Liver (tissue), 9 donors: ENCODE data around the gene ACCSL. TPM values are rescaled to one million over a fixed set of nuclear protein-coding genes. Genes with fewer than 3 reads are reported as not detected.

Source experiments
- DNase-seq: peaks from one replicate; pipeline ENCODE4 v3.0.0-alpha.2; 2017; ENCODE audit warnings: low spot score
- H3K27ac ChIP-seq, 2 donors: one replicate each; pipeline ENCODE4 v1.7.0; 2013; ENCODE audit warnings: inconsistent platforms in 2 of 2, low read length in 2 of 2, control low read depth in 1 of 2, low read depth in 1 of 2, mild to moderate bottlenecking in 1 of 2
- H3K27me3 ChIP-seq, 4 donors: one replicate each; pipeline versions ENCODE4 v1.6.1 to v1.7.0; 2013; ENCODE audit warnings: low read length in 3 of 4, inconsistent platforms in 1 of 4, mild to moderate bottlenecking in 1 of 4, moderate library complexity in 1 of 4; ENCODE audit not compliant: control insufficient read depth in 4 of 4, insufficient read depth in 4 of 4
- H3K36me3 ChIP-seq, 4 donors: one replicate each; pipeline versions ENCODE4 v1.6.1 to v1.7.0; 2013; ENCODE audit warnings: low read length in 3 of 4, mild to moderate bottlenecking in 3 of 4, low read depth in 1 of 4, moderate library complexity in 1 of 4; ENCODE audit not compliant: control insufficient read depth in 4 of 4, insufficient read depth in 3 of 4
- H3K4me1 ChIP-seq, 4 donors: one replicate each; pipeline versions ENCODE4 v1.6.1 to v1.7.0; 2013; ENCODE audit warnings: low read length in 3 of 4, mild to moderate bottlenecking in 3 of 4, moderate library complexity in 1 of 4; ENCODE audit not compliant: control insufficient read depth in 4 of 4, insufficient read depth in 4 of 4
- H3K4me3 ChIP-seq, 3 donors: one replicate each; pipeline versions ENCODE4 v1.6.1 to v1.7.0; 2013; ENCODE audit warnings: low read length in 3 of 3, control low read depth in 1 of 3, low read depth in 1 of 3, mild to moderate bottlenecking in 1 of 3
- H3K9ac ChIP-seq, 2 donors: one replicate each; pipeline ENCODE4 v1.7.0; 2013; ENCODE audit warnings: low read length in 2 of 2, mild to moderate bottlenecking in 2 of 2, moderate library complexity in 2 of 2, control low read depth in 1 of 2, low read depth in 1 of 2
- H3K9me3 ChIP-seq, 4 donors: one replicate each; pipeline versions ENCODE4 v1.6.1 to v1.7.0; 2013; ENCODE audit warnings: low read length in 3 of 4; ENCODE audit not compliant: control insufficient read depth in 4 of 4
- EGR1 ChIP-seq, 2 donors: IDR thresholded peaks; 2 replicates each; pipeline ENCODE4 v1.6.1; 2016 to 2018; ENCODE audit warnings: antibody characterized with exemption in 2 of 2, low read depth in 2 of 2
- FOXA1 ChIP-seq: IDR thresholded peaks from 2 replicates; pipeline ENCODE4 v1.6.1; 2016; ENCODE audit warnings: antibody characterized with exemption
- FOXA2 ChIP-seq: IDR thresholded peaks from 2 replicates; pipeline ENCODE4 v1.6.1; 2016; ENCODE audit warnings: antibody characterized with exemption
- GABPA ChIP-seq, 2 donors: IDR thresholded peaks in 1 of 2; conservative IDR thresholded peaks in 1 of 2; 2 replicates each; pipeline ENCODE4 v1.6.1; 2016; ENCODE audit warnings: antibody characterized with exemption in 2 of 2, mild to moderate bottlenecking in 1 of 2, moderate library complexity in 1 of 2
- HNF4A ChIP-seq, 2 donors: conservative IDR thresholded peaks; 2 replicates each; pipeline ENCODE4 v1.6.1; 2016; ENCODE audit warnings: antibody characterized with exemption in 2 of 2, mild to moderate bottlenecking in 2 of 2
- HNF4G ChIP-seq: IDR thresholded peaks from 2 replicates; pipeline ENCODE4 v1.6.1; 2016; ENCODE audit warnings: antibody characterized with exemption
- JUND ChIP-seq, 2 donors: IDR thresholded peaks; 2 replicates each; pipeline ENCODE4 v1.6.1; 2016; ENCODE audit warnings: antibody characterized with exemption in 2 of 2
- MAX ChIP-seq: IDR thresholded peaks from 2 replicates; pipeline ENCODE4 v1.6.1; 2016; ENCODE audit warnings: antibody characterized with exemption
- NR2F2 ChIP-seq: IDR thresholded peaks from 2 replicates; pipeline ENCODE4 v1.6.1; 2016; ENCODE audit warnings: antibody characterized with exemption
- RAD21 ChIP-seq, 2 donors: IDR thresholded peaks; 2 replicates each; pipeline ENCODE4 v1.6.1; 2016; ENCODE audit warnings: antibody characterized with exemption in 2 of 2, mild to moderate bottlenecking in 2 of 2
- RXRA ChIP-seq, 2 donors: IDR thresholded peaks; 2 replicates each; pipeline ENCODE4 v1.6.1; 2017 to 2018; ENCODE audit warnings: antibody characterized with exemption in 2 of 2, mild to moderate bottlenecking in 1 of 2
- SP1 ChIP-seq: IDR thresholded peaks from 2 replicates; pipeline ENCODE4 v1.6.1; 2018; ENCODE audit warnings: antibody characterized with exemption, mild to moderate bottlenecking
- TAF1 ChIP-seq: conservative IDR thresholded peaks from 2 replicates; pipeline ENCODE4 v1.6.1; 2016; ENCODE audit warnings: antibody characterized with exemption, mild to moderate bottlenecking
- YY1 ChIP-seq: IDR thresholded peaks from 2 replicates; pipeline ENCODE4 v1.6.1; 2016; ENCODE audit warnings: antibody characterized with exemption, mild to moderate bottlenecking
- ZBTB33 ChIP-seq: IDR thresholded peaks from 2 replicates; pipeline ENCODE4 v1.6.1; 2016; ENCODE audit warnings: antibody characterized with exemption
- WGBS: extraction: QIAGEN DNeasy Blood & Tissue Kit; methylation state at CpG from one replicate; pipeline ENCODE4 v1.1.7; 2013; 5-methylcytosine and 5-hydroxymethylcytosine counted together
- polyA plus RNA-seq, 2 donors: library from polyadenylated mRNA; stranded (reverse) in 1 of 2; unstranded in 1 of 2; fragments of 200-250 nt in 1 of 2; fragments of >200 nt in 1 of 2; fragmentation: Nextera tagmentation in 1 of 2; extraction: Ambion mirVana in 1 of 2; gene quantifications; one replicate each; pipeline versions ENCODE4 v1.2.1 to v1.2.3, GENCODE V29; 2013 to 2015
- total RNA-seq, 2 donors: library from RNA; depleted of rRNA; stranded (reverse); fragments of >200 nt; gene quantifications; one replicate each; pipeline ENCODE4 v1.2.3, GENCODE V29; 2014
- TF ChIP-seq, protein P1 (sequence below): IDR thresholded peaks from 2 replicates; pipeline ENCODE4 v1.6.1; 2016; ENCODE audit warnings: antibody characterized with exemption
- TF ChIP-seq, protein P2 (sequence below): IDR thresholded peaks from 2 replicates; pipeline ENCODE4 v1.6.1; 2016; ENCODE audit warnings: antibody characterized with exemption, mild to moderate bottlenecking
- TF ChIP-seq, protein P3 (sequence below): fragments of 150-350 bp; IDR thresholded peaks from 2 replicates; pipeline ENCODE4 v1.5.1; 2017; ENCODE audit warnings: improper control_type of control experiment, low read depth, low read length; ENCODE audit not compliant: missing input control
- donor health status: healthy.
- donor health status: healthy.
- donor health status: healthy.
- donor health status: healthy.
- donor health status: healthy.

Gene ACCSL
- total and polyA plus RNA-seq, 4 donors, result 0.09 TPM; not detected in 3

- 84% methylated on average over 18 of the region's 18 CpGs for WGBS
- TF ChIP-seq HNF4A (conservative IDR thresholded peaks at IDR 0.05) (no peak), EGR1 (IDR thresholded peaks at IDR 0.05; ENCODE audit: low read depth in 2 of 2) (no peak), ZBTB33 (no peak), RAD21 (IDR thresholded peaks at IDR 0.05) (no peak), MAX (no peak), FOXA1 (no peak), NR2F2 (no peak)
- Histone ChIP-seq H3K4me1 (no peaks in the 10 kb centered on the region), H3K27ac (no peak overlapping the region), H3K4me3 (no peak overlapping the region), H3K36me3 (no peaks in the 10 kb centered on the region), H3K9ac (no peak overlapping the region), H3K27me3 (no peaks in the 10 kb centered on the region), H3K9me3 (no peaks in the 10 kb centered on the region)
- peak; percentile 24 for DNase-seq
These were observed 45.3 kb upstream of the ACCSL start for GRCh38 chr11:44002191-44003093.

DNA sequence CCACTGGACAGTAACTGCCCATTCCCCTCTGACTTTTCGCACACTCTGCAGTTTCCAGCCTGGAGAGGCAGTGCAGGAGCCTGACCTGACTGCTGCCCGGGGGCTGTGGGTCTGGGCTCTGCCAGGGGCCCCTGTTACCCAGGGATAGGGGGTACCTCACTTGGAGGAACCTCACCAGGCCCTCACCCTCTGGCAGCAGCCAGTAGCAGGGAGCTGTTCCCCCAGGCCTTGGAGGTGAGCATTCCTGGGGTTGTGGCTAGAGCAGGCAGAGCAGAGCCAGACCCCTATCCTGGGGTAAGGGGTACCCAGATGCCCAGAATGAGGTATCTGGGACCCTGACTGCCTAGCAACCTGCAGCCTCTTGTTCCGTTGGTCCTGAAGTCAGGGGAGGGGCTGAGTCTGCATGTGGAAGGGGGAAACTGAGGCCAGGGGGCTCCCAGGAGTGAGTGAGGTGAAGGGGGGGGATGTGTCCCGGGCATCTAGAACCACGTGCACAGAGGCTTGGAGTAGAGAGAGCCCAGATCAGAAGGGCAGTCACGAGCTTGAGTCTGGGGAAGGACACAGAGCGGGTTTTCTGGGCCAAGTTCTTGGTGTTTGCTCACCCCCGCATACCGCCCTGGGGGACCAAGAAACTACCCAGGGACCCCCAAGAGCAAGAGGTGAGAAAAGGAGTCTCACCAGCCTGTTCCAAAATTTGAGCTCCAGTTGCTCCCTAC, 43.9 kb upstream of the ACCSL start:
- Histone ChIP-seq H3K27me3 (no peaks in the 10 kb centered on the region), H3K36me3 (no peaks in the 10 kb centered on the region), H3K9ac (no peak overlapping the region), H3K27ac (no peak overlapping the region), H3K4me3 (no peak overlapping the region), H3K9me3 (no peaks in the 10 kb centered on the region), H3K4me1 (no peaks in the 10 kb centered on the region)
- 91% methylated on average over 9 of the region's 9 CpGs for WGBS
- TF ChIP-seq EGR1 (IDR thresholded peaks at IDR 0.05; ENCODE audit: low read depth in 2 of 2) (no peak), YY1 (no peak), MAX (no peak), SP1 (no peak), FOXA1 (no peak), GABPA (IDR thresholded peaks at IDR 0.05 in 1 of 2, conservative IDR thresholded peaks at IDR 0.05 in 1 of 2) (no peak), ZBTB33 (no peak), NR2F2 (no peak), RAD21 (IDR thresholded peaks at IDR 0.05) (no peak), JUND (IDR thresholded peaks at IDR 0.05) (no peak), FOXA2 (no peak), TAF1 (no peak), HNF4G (no peak), RXRA (IDR thresholded peaks at IDR 0.05) (no peak)
- TF ChIP-seq, protein P1, sequence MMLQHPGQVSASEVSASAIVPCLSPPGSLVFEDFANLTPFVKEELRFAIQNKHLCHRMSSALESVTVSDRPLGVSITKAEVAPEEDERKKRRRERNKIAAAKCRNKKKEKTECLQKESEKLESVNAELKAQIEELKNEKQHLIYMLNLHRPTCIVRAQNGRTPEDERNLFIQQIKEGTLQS, result no peak
- TF ChIP-seq, protein P2, sequence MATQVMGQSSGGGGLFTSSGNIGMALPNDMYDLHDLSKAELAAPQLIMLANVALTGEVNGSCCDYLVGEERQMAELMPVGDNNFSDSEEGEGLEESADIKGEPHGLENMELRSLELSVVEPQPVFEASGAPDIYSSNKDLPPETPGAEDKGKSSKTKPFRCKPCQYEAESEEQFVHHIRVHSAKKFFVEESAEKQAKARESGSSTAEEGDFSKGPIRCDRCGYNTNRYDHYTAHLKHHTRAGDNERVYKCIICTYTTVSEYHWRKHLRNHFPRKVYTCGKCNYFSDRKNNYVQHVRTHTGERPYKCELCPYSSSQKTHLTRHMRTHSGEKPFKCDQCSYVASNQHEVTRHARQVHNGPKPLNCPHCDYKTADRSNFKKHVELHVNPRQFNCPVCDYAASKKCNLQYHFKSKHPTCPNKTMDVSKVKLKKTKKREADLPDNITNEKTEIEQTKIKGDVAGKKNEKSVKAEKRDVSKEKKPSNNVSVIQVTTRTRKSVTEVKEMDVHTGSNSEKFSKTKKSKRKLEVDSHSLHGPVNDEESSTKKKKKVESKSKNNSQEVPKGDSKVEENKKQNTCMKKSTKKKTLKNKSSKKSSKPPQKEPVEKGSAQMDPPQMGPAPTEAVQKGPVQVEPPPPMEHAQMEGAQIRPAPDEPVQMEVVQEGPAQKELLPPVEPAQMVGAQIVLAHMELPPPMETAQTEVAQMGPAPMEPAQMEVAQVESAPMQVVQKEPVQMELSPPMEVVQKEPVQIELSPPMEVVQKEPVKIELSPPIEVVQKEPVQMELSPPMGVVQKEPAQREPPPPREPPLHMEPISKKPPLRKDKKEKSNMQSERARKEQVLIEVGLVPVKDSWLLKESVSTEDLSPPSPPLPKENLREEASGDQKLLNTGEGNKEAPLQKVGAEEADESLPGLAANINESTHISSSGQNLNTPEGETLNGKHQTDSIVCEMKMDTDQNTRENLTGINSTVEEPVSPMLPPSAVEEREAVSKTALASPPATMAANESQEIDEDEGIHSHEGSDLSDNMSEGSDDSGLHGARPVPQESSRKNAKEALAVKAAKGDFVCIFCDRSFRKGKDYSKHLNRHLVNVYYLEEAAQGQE, result no peak
- TF ChIP-seq, protein P3, sequence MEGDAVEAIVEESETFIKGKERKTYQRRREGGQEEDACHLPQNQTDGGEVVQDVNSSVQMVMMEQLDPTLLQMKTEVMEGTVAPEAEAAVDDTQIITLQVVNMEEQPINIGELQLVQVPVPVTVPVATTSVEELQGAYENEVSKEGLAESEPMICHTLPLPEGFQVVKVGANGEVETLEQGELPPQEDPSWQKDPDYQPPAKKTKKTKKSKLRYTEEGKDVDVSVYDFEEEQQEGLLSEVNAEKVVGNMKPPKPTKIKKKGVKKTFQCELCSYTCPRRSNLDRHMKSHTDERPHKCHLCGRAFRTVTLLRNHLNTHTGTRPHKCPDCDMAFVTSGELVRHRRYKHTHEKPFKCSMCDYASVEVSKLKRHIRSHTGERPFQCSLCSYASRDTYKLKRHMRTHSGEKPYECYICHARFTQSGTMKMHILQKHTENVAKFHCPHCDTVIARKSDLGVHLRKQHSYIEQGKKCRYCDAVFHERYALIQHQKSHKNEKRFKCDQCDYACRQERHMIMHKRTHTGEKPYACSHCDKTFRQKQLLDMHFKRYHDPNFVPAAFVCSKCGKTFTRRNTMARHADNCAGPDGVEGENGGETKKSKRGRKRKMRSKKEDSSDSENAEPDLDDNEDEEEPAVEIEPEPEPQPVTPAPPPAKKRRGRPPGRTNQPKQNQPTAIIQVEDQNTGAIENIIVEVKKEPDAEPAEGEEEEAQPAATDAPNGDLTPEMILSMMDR, result no peak
- DNase-seq, result peak; percentile 12
